BJ (cell line): ENCODE measurements around the gene RASGRP3. TPM values are rescaled to one million over a fixed set of nuclear protein-coding genes. Genes with fewer than 3 reads are reported as not detected.

Experiments
- CTCF ChIA-PET: fragments of 350-600 bp; formaldehyde crosslinking; extraction: SDS; loops from one replicate; lab custom pipeline; 2021; ENCODE audit warnings: antibody characterized with exemption, inconsistent platforms; lab: Yijun Ruan, JAX
- POLR2A ChIA-PET: fragments of 300-600 bp; sonication (Branson Sonifier 250); formaldehyde crosslinking; extraction: SDS; loops from one replicate; lab custom pipeline; 2021; ENCODE audit warnings: antibody characterized with exemption; lab: Charles Lee
- DNase-seq: peaks from one replicate; pipeline ENCODE4 v3.0.0-alpha.2; 2011; ENCODE audit warnings: low read depth
- H3K27me3 ChIP-seq: 2 replicates; pipeline ENCODE4 v1.6.0; 2011; ENCODE audit warnings: low read length; ENCODE audit not compliant: control insufficient read depth, insufficient read depth
- H3K36me3 ChIP-seq: 2 replicates; pipeline ENCODE4 v1.5.1; 2011; ENCODE audit warnings: low read length; ENCODE audit not compliant: control insufficient read depth, insufficient read depth
- H3K4me3 ChIP-seq: 2 replicates; pipeline ENCODE4 v1.5.1; 2011; ENCODE audit warnings: low read depth, mild to moderate bottlenecking, control low read depth, low read length
- CTCF ChIP-seq: IDR thresholded peaks from 2 replicates; pipeline ENCODE4 v1.5.1; 2011; ENCODE audit warnings: low read depth, mild to moderate bottlenecking, control low read depth, inconsistent platforms, low read length, moderate library complexity; ENCODE audit not compliant: insufficient read depth
- polyA plus RNA-seq: library from polyadenylated mRNA; depleted of rRNA; stranded (reverse); fragments of >200 nt; gene quantifications from 2 replicates; pipeline ENCODE4 v1.2.3, GENCODE V29; 2011

Gene RASGRP3
- polyA plus RNA-seq, 1 experiment = 2.6 TPM

GRCh38 chr2:33521791-33522281, 45.4 kb downstream of the RASGRP3 start:
- no peak for DNase-seq
- CTCF ChIA-PET = interaction anchor here (0.6 to 1.3 kb wide), 3 partner anchors 14 to 80 kb away, joined by 3 read pairs; no protein-coding TSS in a partner anchor

GRCh38 chr2:33522576-33522975, 46.1 kb downstream of the RASGRP3 start:
- TF ChIP-seq CTCF = no peak
- ChIA-PET POLR2A (no interaction called here), CTCF (interaction anchor here (1.2 kb wide), 1 partner anchor 13 kb away, joined by 3 read pairs; no protein-coding TSS in a partner anchor)
- Histone ChIP-seq H3K27me3 (no peaks in the 10 kb centered on the region), H3K4me3 (no peak overlapping the region), H3K36me3 (no peaks in the 10 kb centered on the region)
- DNase-seq = no peak

More at GRCh38 chr2:33521791-33522281, 45.4 kb downstream of the RASGRP3 start:
- no peak overlapping the region for H3K4me3 ChIP-seq
- TF ChIP-seq CTCF = no peak
- H3K27me3 ChIP-seq = no peaks in the 10 kb centered on the region
- no peaks in the 10 kb centered on the region for H3K36me3 ChIP-seq
- POLR2A ChIA-PET = no interaction called here

GRCh38 chr2:33525666-33526065, 49.2 kb downstream of the RASGRP3 start:
- POLR2A ChIA-PET = no interaction called here
- DNase-seq = no peak
- Histone ChIP-seq H3K36me3 (no peaks in the 10 kb centered on the region), H3K4me3 (no peak overlapping the region), H3K27me3 (no peaks in the 10 kb centered on the region)
- CTCF ChIA-PET = interaction anchor here (0.6 kb wide), 1 partner anchor 14 kb away, joined by 3 read pairs; no protein-coding TSS in a partner anchor
- TF ChIP-seq CTCF = no peak

- ChIA-PET POLR2A (no interaction called here), CTCF (no interaction called here)
- H3K27me3 ChIP-seq = no peaks in the 10 kb centered on the region
- no peak overlapping the region for H3K4me3 ChIP-seq
- no peak for DNase-seq
- H3K36me3 ChIP-seq = no peaks in the 10 kb centered on the region
- TF ChIP-seq CTCF = no peak
These were observed 49.7 kb downstream of the RASGRP3 start for GRCh38 chr2:33526132-33526531.

- ChIA-PET CTCF (no interaction called here), POLR2A (no interaction called here)
- DNase-seq = no peak
- Histone ChIP-seq H3K27me3 (no peaks in the 10 kb centered on the region), H3K36me3 (no peaks in the 10 kb centered on the region), H3K4me3 (no peak overlapping the region)
- no peak for TF ChIP-seq CTCF
These were observed 50.5 kb downstream of the RASGRP3 start for GRCh38 chr2:33526921-33527320.
